GM12878 (cell line): ENCODE results near the gene PC. TPM values are rescaled to one million over a fixed set of nuclear protein-coding genes. Genes with fewer than 3 reads are reported as not detected.
A peak's percentile ranks its signal among the peaks of the same experiment; 100 is the strongest.

Experiments used
- ATAC-seq: fragments of 200-7000 bp; cut with Tn5 transposase; 3 replicates; pipeline ENCODE4 v1.9.1; 2020; ENCODE audit warnings: mild to moderate bottlenecking, moderate library complexity
- Bru-seq: library from RNA; stranded (reverse); fragments of 400-500 nt; gene quantifications from one replicate; lab custom pipeline; 2021; lab: Mats Ljungman, UMichigan
- BruChase-seq, 2 experiments: library from RNA; stranded (reverse); fragments of 400-500 nt; gene quantifications; one replicate each; lab custom pipeline; 2021; lab: Mats Ljungman, UMichigan
- BruUV-seq: library from RNA; stranded (reverse); fragments of 400-500 nt; replicated peaks from 2 replicates; lab custom pipeline; 2021; lab: Mats Ljungman, UMichigan
- CTCF ChIA-PET: fragments of 300-600 bp; sonication (Branson Sonifier 250); formaldehyde crosslinking; extraction: SDS; loops from one replicate; lab custom pipeline; 2021; ENCODE audit warnings: inconsistent platforms; lab: Yijun Ruan, JAX
- POLR2A ChIA-PET: fragments of 350-600 bp; formaldehyde crosslinking; extraction: SDS; loops from one replicate; lab custom pipeline; 2021; ENCODE audit warnings: inconsistent platforms; lab: Charles Lee
- RAD21 ChIA-PET: fragments of 300-600 bp; sonication (Branson Sonifier 250); formaldehyde crosslinking; loops from one replicate; lab custom pipeline; 2023; ENCODE audit warnings: antibody characterized with exemption; ENCODE audit not compliant: unreplicated experiment; lab: Charles Lee
- SMC1A ChIA-PET: fragments of 300-600 bp; sonication (Branson Sonifier 250); formaldehyde crosslinking; loops from one replicate; lab custom pipeline; 2023; ENCODE audit not compliant: unreplicated experiment, uncharacterized antibody; lab: Charles Lee
- DNase-seq: peaks from one replicate; pipeline ENCODE4 v3.0.0-alpha.2; 2011; ENCODE audit warnings: low read depth, low spot score
- FAIRE-seq: peaks from 3 replicates; lab custom pipeline; 2011; peaks lifted over from hg19 to GRCh38; lab: Jason Lieb, UNC
- H2AFZ ChIP-seq: 2 replicates; pipeline ENCODE4 v1.6.0; 2011; ENCODE audit warnings: low read depth, low read length, control low read depth; ENCODE audit not compliant: control insufficient read depth
- H3K27ac ChIP-seq: 2 replicates; pipeline ENCODE4 v1.5.1; 2011; ENCODE audit warnings: control low read depth; ENCODE audit not compliant: control insufficient read depth, insufficient read depth
- H3K27me3 ChIP-seq, 2 experiments: replicated peaks in 1 of 2; 2 replicates each; pipeline versions ENCODE4 v1.6.0 to v1.6.1; 2011; ENCODE audit warnings: low read length in 1 of 2; ENCODE audit not compliant: control insufficient read depth in 2 of 2, insufficient read depth in 2 of 2
- H3K36me3 ChIP-seq, 2 experiments: 2 replicates each; pipeline ENCODE4 v1.5.1; 2011; ENCODE audit warnings: low read length in 1 of 2; ENCODE audit not compliant: control insufficient read depth in 2 of 2, insufficient read depth in 2 of 2
- H3K4me1 ChIP-seq: 2 replicates; pipeline ENCODE4 v1.6.1; 2011; ENCODE audit warnings: mild to moderate bottlenecking, low read length, moderate library complexity, mixed read lengths; ENCODE audit not compliant: control insufficient read depth, insufficient read depth
- H3K4me2 ChIP-seq: 2 replicates; pipeline ENCODE4 v1.6.0; 2011; ENCODE audit warnings: control low read depth; ENCODE audit not compliant: control insufficient read depth, insufficient read depth
- H3K4me3 ChIP-seq: fragments of 200-600 bp; sonication (generic); 2 replicates; pipeline ENCODE4 v1.5.1; 2016
- H3K79me2 ChIP-seq: 2 replicates; pipeline ENCODE4 v1.6.0; 2011; ENCODE audit warnings: low read length; ENCODE audit not compliant: control insufficient read depth, insufficient read depth
- H3K9ac ChIP-seq: 2 replicates; pipeline ENCODE4 v1.8.0; 2011; ENCODE audit warnings: low read length, control low read depth, mixed read lengths; ENCODE audit not compliant: control insufficient read depth, insufficient read depth
- H3K9me3 ChIP-seq: replicated peaks from 3 replicates; pipeline ENCODE4 v1.5.1; 2011; ENCODE audit warnings: mild to moderate bottlenecking, low read length; ENCODE audit not compliant: control insufficient read depth, insufficient read depth
- H4K20me1 ChIP-seq: 2 replicates; pipeline ENCODE4 v1.6.0; 2011; ENCODE audit not compliant: control insufficient read depth, insufficient read depth
- CEBPB ChIP-seq, 2 experiments: fragments of 150-350 bp in 1 of 2; IDR thresholded peaks; 2 replicates each; pipeline ENCODE4 v1.6.1; 2012 to 2014; ENCODE audit warnings: low read depth in 2 of 2, low read length in 2 of 2, borderline replicate concordance in 1 of 2, inconsistent platforms in 1 of 2
- CREB1 ChIP-seq: IDR thresholded peaks from 2 replicates; pipeline ENCODE4 v1.6.1; 2012; ENCODE audit warnings: low read depth, mild to moderate bottlenecking, inconsistent platforms
- POLR2A ChIP-seq: IDR thresholded peaks from 2 replicates; pipeline ENCODE4 v1.6.1; 2011; ENCODE audit warnings: low read depth, mild to moderate bottlenecking, low read length
- RUNX3 ChIP-seq: IDR thresholded peaks from 2 replicates; pipeline ENCODE4 v1.6.1; 2012; ENCODE audit warnings: low read length, inconsistent platforms
- TCF12 ChIP-seq: IDR thresholded peaks from 2 replicates; pipeline ENCODE4 v1.6.1; 2011; ENCODE audit warnings: low read depth, mild to moderate bottlenecking, low read length
- TCF3 ChIP-seq: IDR thresholded peaks from 2 replicates; pipeline ENCODE4 v1.6.1; 2012; ENCODE audit warnings: low read depth, mild to moderate bottlenecking, low read length, borderline replicate concordance; ENCODE audit not compliant: insufficient read depth
- YY1 ChIP-seq: IDR thresholded peaks from 2 replicates; pipeline ENCODE4 v1.6.1; 2011; ENCODE audit warnings: low read depth, mild to moderate bottlenecking, low read length
- WGBS: methylation state at CpG from one replicate; pipeline ENCODE4 v1.1.6; 2016; ENCODE audit warnings: low lambda C conversion rate; ENCODE audit not compliant: insufficient replicate concordance, insufficient coverage; ENCODE audit errors: missing lambda C conversion rate; 5-methylcytosine and 5-hydroxymethylcytosine counted together
- in situ Hi-C: fragments of 300-500 bp; cut with MboI; formaldehyde crosslinking; loops from 9 replicates; pipeline ENCODE4 v1.14.3; 2018; ENCODE audit warnings: mixed read lengths
- intact Hi-C: fragments of 100-400 bp; cut with micrococcal nuclease; formaldehyde crosslinking; loops from one replicate; pipeline ENCODE4 v1.14.2; 2022; ENCODE audit not compliant: unreplicated experiment
- long read RNA-seq, 2 experiments: library from polyadenylated mRNA; unstranded; transcript quantifications; one replicate each; pipeline ENCODE4 v2.0.0, GENCODE V29; 2019 to 2020
- polyA minus RNA-seq, 3 experiments: library from RNA; depleted of rRNA, polyadenylated mRNA; stranded (reverse); fragments of >200 nt; gene quantifications; 2 replicates each; pipeline ENCODE4 v1.2.3, GENCODE V29; 2011
- polyA plus RNA-seq, 11 experiments: library from polyadenylated mRNA; depleted of rRNA in 4 of 11; unstranded in 6 of 11; stranded (reverse) in 5 of 11; fragments of >200 nt; fragmentation: Nextera tagmentation in 4 of 11; fragmentation: Illumina TruSeq in 1 of 11; extraction: Ambion mirVana in 4 of 11; extraction: Trizol in 1 of 11; gene quantifications; 1 replicate in 1 of 11; 2 replicates in 10 of 11; pipeline versions ENCODE4 v1.2.1 to v1.2.3, GENCODE V29; 2011 to 2016; ENCODE audit warnings: inconsistent platforms in 2 of 11, missing spikeins in 2 of 11, low read depth in 1 of 11
- total RNA-seq, 4 experiments: library from RNA; depleted of rRNA in 3 of 4; stranded (reverse); fragments of >200 nt in 3 of 4; fragmentation: Illumina TruSeq in 1 of 4; extraction: Trizol in 1 of 4; gene quantifications; 2 replicates each; pipeline versions ENCODE4 v1.2.1 to v1.2.3, GENCODE V29; 2013 to 2021
- TF ChIP-seq, protein P1 (sequence below): IDR thresholded peaks from 2 replicates; pipeline ENCODE4 v1.6.1; 2012; ENCODE audit warnings: improper control_type of control experiment, low read depth, low read length; ENCODE audit not compliant: insufficient replicate concordance
- TF ChIP-seq, protein P2 (sequence below): IDR thresholded peaks from 2 replicates; pipeline ENCODE4 v1.6.1; 2012; ENCODE audit warnings: low read depth, low read length, improper control_type of control experiment

PC gene, protein sequence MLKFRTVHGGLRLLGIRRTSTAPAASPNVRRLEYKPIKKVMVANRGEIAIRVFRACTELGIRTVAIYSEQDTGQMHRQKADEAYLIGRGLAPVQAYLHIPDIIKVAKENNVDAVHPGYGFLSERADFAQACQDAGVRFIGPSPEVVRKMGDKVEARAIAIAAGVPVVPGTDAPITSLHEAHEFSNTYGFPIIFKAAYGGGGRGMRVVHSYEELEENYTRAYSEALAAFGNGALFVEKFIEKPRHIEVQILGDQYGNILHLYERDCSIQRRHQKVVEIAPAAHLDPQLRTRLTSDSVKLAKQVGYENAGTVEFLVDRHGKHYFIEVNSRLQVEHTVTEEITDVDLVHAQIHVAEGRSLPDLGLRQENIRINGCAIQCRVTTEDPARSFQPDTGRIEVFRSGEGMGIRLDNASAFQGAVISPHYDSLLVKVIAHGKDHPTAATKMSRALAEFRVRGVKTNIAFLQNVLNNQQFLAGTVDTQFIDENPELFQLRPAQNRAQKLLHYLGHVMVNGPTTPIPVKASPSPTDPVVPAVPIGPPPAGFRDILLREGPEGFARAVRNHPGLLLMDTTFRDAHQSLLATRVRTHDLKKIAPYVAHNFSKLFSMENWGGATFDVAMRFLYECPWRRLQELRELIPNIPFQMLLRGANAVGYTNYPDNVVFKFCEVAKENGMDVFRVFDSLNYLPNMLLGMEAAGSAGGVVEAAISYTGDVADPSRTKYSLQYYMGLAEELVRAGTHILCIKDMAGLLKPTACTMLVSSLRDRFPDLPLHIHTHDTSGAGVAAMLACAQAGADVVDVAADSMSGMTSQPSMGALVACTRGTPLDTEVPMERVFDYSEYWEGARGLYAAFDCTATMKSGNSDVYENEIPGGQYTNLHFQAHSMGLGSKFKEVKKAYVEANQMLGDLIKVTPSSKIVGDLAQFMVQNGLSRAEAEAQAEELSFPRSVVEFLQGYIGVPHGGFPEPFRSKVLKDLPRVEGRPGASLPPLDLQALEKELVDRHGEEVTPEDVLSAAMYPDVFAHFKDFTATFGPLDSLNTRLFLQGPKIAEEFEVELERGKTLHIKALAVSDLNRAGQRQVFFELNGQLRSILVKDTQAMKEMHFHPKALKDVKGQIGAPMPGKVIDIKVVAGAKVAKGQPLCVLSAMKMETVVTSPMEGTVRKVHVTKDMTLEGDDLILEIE
- total RNA-seq (2013; cell fraction: nucleolus; rRNA removed), result 0.38 and 0.49 TPM in 2 replicates
- total RNA-seq (2014; rRNA removed) (3.8 and 4.7 TPM in 2 replicates), total RNA-seq (2014; rRNA removed; fragmentation: Illumina TruSeq; extraction: Trizol) (2.0 and 2.7 TPM in 2 replicates), total RNA-seq (2021) (9.6 and 9.7 TPM in 2 replicates), polyA plus RNA-seq (2011; rRNA removed) (0.22 TPM in 1 of 2 replicates, not detected in the other), polyA plus RNA-seq (2014; fragmentation: Illumina TruSeq; extraction: Trizol) (0.46 and 4.2 TPM in 2 replicates), polyA plus RNA-seq (2014; fragmentation: Nextera tagmentation; extraction: Ambion mirVana) (under 1 TPM; 0.26 to 0.79 TPM), polyA plus RNA-seq (2014; rRNA removed) (4.7 and 5.0 TPM in 2 replicates), polyA plus RNA-seq (2016; fragmentation: Nextera tagmentation; extraction: Ambion mirVana) (10 to 100 TPM in 1 of 2 experiments, 1 to 10 TPM in 1; 9.5 to 10.3 TPM), polyA minus RNA-seq (2011; rRNA and poly(A)+ RNA removed) (0.36 TPM in 1 of 2 replicates, not detected in the other), Bru-seq, nascent RNA (percentile 24 among the genes with signal in this experiment), BruChase-seq, experiment 1, labeled RNA remaining after a 6-hour chase (percentile 19 among the genes with signal in this experiment), BruChase-seq, experiment 2, labeled RNA remaining after a 2-hour chase (percentile 22 among the genes with signal in this experiment)
- 2.6 TPM for polyA plus RNA-seq (2011; ENCODE audit: low read depth)
- polyA plus RNA-seq (2011; cell fraction: cytosol; rRNA removed), result 0.12 and 0.57 TPM in 2 replicates
- polyA plus RNA-seq (2011; cell fraction: nucleus; rRNA removed), result 0.34 and 0.79 TPM in 2 replicates
- polyA plus RNA-seq (2012), result 5.8 and 6.1 TPM in 2 replicates
- 0.27 and 0.73 TPM in 2 replicates for polyA minus RNA-seq (2011; cell fraction: cytosol; rRNA and poly(A)+ RNA removed)
- polyA minus RNA-seq (2011; cell fraction: nucleus; rRNA and poly(A)+ RNA removed), result 0.24 and 0.38 TPM in 2 replicates
- long read RNA-seq, experiment 1, partial matches to known transcripts, result 1 of 2 reads
- long read RNA-seq, experiment 1, other reads (novel, unspliced or antisense), result 1 of 2 reads
- long read RNA-seq, experiment 2, result 0 reads

DNA sequence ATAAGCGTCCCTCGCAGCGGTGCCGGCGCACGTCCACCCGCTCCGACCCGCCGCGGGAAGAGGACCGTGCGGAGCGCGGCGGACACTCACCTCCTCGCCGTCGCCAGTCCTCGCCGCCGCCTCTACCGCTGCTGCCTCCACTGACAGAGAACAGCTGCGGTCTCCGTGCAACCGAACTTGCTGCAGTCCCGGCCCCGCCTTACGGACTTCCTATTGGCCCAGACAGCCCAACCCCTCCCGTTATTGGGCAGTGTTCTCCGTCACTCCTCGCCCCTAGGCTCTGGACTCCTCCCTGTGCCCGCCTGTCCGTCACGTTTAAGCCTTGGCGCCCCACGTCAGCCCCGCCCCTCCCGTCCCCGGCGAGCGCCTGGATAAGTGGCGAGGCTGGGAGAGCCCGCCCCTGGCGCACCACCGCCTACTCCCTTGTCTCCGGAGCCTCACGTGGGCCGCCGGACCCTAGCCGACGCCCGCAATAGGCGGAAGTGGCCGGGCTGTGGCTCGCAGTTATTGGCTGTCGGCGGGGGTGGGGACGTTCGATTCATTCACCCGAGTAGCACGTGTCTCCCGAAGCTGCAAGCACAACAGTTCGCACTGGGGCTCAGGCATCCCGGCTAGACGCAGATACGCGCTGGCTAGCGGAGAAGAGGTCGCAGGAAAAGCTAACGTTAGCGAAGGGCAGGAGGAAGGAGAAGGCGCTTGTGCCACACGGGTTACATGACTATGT, at the start of gene PC:
TSS of gene PC (minus strand) at position 152 of the 724 bp plus-strand sequence. CDS start 86,224 bp downstream, outside the sequence.
- no TSS peak for BruUV-seq
- TF ChIP-seq POLR2A (peak; percentile 87), CREB1 (peak; percentile 68), TCF3 (peak; percentile 94), YY1 (0 out of 2 replicates have a peak, but pooled peaks have one; percentile 21), CEBPB (IDR thresholded peaks at IDR 0.05; ENCODE audit: borderline replicate concordance in 1 of 2, low read depth in 2 of 2, low read length in 2 of 2) (no peak), RUNX3 (peak; percentile 80), TCF12 (peak; percentile 88)
- TF ChIP-seq, protein P1, sequence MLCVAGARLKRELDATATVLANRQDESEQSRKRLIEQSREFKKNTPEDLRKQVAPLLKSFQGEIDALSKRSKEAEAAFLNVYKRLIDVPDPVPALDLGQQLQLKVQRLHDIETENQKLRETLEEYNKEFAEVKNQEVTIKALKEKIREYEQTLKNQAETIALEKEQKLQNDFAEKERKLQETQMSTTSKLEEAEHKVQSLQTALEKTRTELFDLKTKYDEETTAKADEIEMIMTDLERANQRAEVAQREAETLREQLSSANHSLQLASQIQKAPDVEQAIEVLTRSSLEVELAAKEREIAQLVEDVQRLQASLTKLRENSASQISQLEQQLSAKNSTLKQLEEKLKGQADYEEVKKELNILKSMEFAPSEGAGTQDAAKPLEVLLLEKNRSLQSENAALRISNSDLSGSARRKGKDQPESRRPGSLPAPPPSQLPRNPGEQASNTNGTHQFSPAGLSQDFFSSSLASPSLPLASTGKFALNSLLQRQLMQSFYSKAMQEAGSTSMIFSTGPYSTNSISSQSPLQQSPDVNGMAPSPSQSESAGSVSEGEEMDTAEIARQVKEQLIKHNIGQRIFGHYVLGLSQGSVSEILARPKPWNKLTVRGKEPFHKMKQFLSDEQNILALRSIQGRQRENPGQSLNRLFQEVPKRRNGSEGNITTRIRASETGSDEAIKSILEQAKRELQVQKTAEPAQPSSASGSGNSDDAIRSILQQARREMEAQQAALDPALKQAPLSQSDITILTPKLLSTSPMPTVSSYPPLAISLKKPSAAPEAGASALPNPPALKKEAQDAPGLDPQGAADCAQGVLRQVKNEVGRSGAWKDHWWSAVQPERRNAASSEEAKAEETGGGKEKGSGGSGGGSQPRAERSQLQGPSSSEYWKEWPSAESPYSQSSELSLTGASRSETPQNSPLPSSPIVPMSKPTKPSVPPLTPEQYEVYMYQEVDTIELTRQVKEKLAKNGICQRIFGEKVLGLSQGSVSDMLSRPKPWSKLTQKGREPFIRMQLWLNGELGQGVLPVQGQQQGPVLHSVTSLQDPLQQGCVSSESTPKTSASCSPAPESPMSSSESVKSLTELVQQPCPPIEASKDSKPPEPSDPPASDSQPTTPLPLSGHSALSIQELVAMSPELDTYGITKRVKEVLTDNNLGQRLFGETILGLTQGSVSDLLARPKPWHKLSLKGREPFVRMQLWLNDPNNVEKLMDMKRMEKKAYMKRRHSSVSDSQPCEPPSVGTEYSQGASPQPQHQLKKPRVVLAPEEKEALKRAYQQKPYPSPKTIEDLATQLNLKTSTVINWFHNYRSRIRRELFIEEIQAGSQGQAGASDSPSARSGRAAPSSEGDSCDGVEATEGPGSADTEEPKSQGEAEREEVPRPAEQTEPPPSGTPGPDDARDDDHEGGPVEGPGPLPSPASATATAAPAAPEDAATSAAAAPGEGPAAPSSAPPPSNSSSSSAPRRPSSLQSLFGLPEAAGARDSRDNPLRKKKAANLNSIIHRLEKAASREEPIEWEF, result no peak
- TF ChIP-seq, protein P2, sequence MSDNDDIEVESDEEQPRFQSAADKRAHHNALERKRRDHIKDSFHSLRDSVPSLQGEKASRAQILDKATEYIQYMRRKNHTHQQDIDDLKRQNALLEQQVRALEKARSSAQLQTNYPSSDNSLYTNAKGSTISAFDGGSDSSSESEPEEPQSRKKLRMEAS, result peak; percentile 90

More for the DNA sequence above, at the start of gene PC:
- 21% methylated on average over 63 of the region's 74 CpGs for WGBS
- intact Hi-C loops, result no loop called here
- H3K9me3 ChIP-seq, result peaks cover 6% of the 10 kb centered on the region; the same call in 2 of the 3 replicates
- FAIRE-seq (peak; percentile 95), DNase-seq (peak; percentile 67), ATAC-seq (peak; percentile 96)
- RAD21 ChIA-PET, result no interaction called here
- H3K4me1 ChIP-seq, result peaks cover 13% of the 10 kb centered on the region
- no peak within 1 kb of the TSS for H3K27ac ChIP-seq
- peak within 1 kb of the TSS; percentile 94 for H2AFZ ChIP-seq
- H4K20me1 ChIP-seq, result no peaks in the 10 kb centered on the region
- H3K4me3 ChIP-seq, result peak within 1 kb of the TSS; percentile 66; the same call in 1 of the 2 replicates
- SMC1A ChIA-PET, result no interaction called here
- in situ Hi-C loops, result no loop called here
- H3K27me3 ChIP-seq, result no peaks in the 10 kb centered on the region
- CTCF ChIA-PET, result no interaction called here
- H3K4me2 ChIP-seq, result peak within 1 kb of the TSS; percentile 82
- no peaks in the 10 kb centered on the region for H3K79me2 ChIP-seq
- H3K9ac ChIP-seq, result peak within 1 kb of the TSS; percentile 28; the same call in 1 of the 2 replicates
- H3K36me3 ChIP-seq, result no peaks in the 10 kb centered on the region
- POLR2A ChIA-PET, result no interaction called here
